ENCODE data around the gene RAD51B. TPM values are rescaled to one million over a fixed set of nuclear protein-coding genes. Genes with fewer than 3 reads are reported as not detected.
A peak's percentile ranks its signal among the peaks of the same experiment; 100 is the strongest.

The RAD51B gene
- total and polyA plus RNA-seq, 2 of the 13 experiments (the other 11 are each of a cell fraction or from before 2014, with no cell fraction given), result 7.0 to 9.5 TPM

- TF ChIP-seq AHDC1 (CRISPR knock-in tag; IDR thresholded peaks at IDR 0.05; ENCODE audit: borderline replicate concordance), result no peak
- TF ChIP-seq SNAPC4 (CRISPR knock-in tag; IDR thresholded peaks at IDR 0.05), result no peak
- peak; percentile 16; the same call in 1 of the 2 replicates for TF ChIP-seq ZNF563 (CRISPR knock-in tag; IDR thresholded peaks at IDR 0.05)
- TF ChIP-seq ZFYVE20 (CRISPR knock-in tag; IDR thresholded peaks at IDR 0.05; ENCODE audit: borderline replicate concordance, low read depth), result no peak
- TF ChIP-seq LBX2 (CRISPR knock-in tag; IDR thresholded peaks at IDR 0.05; ENCODE audit: borderline replicate concordance), result 0 out of 2 replicates have a peak, but pooled peaks have one; percentile 26
- peak; percentile 67; the same call in 1 of the 2 replicates for TF ChIP-seq THRA (CRISPR knock-in tag; IDR thresholded peaks at IDR 0.05; ENCODE audit: borderline replicate concordance)
- peak; percentile 54; the same call in 1 of the 2 replicates for TF ChIP-seq KDM5B (CRISPR knock-in tag; IDR thresholded peaks at IDR 0.05; ENCODE audit: borderline replicate concordance)
- TF ChIP-seq ZNF552 (CRISPR knock-in tag; IDR thresholded peaks at IDR 0.05; ENCODE audit: borderline replicate concordance), result no peak
- TF ChIP-seq IKZF5 (CRISPR knock-in tag; IDR thresholded peaks at IDR 0.05), result peak; percentile 32; the same call in 1 of the 2 replicates
- TF ChIP-seq FOXA1 (IDR thresholded peaks at IDR 0.05), result no peak
- TF ChIP-seq FOXA1 (CRISPR knock-in tag; IDR thresholded peaks at IDR 0.05), result peak; percentile 70
- no peak for TF ChIP-seq RFX1 (IDR thresholded peaks at IDR 0.05)
- TF ChIP-seq PPARG (CRISPR knock-in tag; conservative IDR thresholded peaks at IDR 0.05), result no peak
- TF ChIP-seq ZKSCAN8 (CRISPR knock-in tag; IDR thresholded peaks at IDR 0.05; ENCODE audit: borderline replicate concordance), result no peak
- no peak for TF ChIP-seq ZNF143 (CRISPR knock-in tag; IDR thresholded peaks at IDR 0.05)
Measured at GRCh38 chr14:68561531-68562007, 742.0 kb downstream of the RAD51B start (continued).

Measured in HepG2 (cell line).